Measurements from ENCODE around the gene SEH1L.

Gene SEH1L

GRCh38 chr18:12991821-12992179 lies 44.0 kb downstream of the SEH1L start:
- in situ Hi-C loops (cut with MboI; ENCODE audit: low sequenced_read_pairs), result loop anchor here (25.0 kb wide), 1 partner anchor 96 kb away; no protein-coding TSS in a partner anchor

- in situ Hi-C loops (cut with MboI; ENCODE audit: low sequenced_read_pairs), result loop anchor here (25.0 kb wide), 1 partner anchor 94 kb away; no protein-coding TSS in a partner anchor
These were observed 45.6 kb downstream of the SEH1L start for GRCh38 chr18:12993439-12993838.

DNA sequence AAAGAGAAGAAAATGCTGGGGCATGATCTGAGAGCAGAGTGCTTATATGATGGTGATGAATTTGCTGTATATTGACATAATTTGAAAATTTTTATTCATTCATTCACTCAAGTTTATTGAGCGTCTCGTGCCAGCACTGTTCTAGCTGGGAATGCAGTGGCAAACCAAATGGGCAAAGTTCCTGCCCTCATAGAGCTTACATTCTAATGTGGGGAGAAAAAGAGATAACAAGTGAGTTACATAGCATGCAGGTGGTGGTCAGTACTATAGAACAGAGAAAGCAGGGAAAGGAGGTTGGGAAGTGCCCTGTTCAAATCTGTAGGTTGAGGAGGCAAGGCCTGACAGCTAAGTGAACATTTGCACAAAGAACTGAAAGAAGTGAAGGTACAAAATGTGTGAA lies 47.6 kb downstream of the SEH1L start:
- in situ Hi-C loops (cut with MboI; ENCODE audit: low sequenced_read_pairs), result loop anchor here (25.0 kb wide), 1 partner anchor 92 kb away; no protein-coding TSS in a partner anchor

DNA sequence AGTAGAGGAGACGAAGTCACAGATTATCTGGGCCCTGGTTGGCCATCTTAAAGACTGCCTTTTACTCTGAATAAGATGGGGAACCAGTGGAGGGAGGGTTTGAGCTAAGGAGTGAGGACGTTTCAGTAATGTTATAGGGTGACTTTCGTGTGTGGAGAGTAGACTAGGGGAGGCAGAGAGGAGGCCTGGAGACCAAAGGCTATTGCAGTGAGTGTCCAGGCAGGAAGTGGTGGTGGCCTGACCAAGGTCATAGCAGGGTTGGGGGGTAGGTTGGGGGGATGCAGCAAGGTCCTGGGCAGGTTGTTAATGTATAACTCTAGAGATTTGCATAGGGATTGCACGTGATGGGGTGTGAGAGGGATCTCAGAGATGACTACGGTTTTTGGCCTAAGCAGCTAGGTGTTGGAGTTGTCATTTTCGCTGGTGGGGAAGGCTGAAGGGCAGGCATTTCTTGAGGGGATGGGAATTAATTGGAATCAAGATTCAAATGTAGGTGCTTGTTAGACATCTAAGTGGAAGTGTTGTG lies 48.2 kb downstream of the SEH1L start:
- in situ Hi-C loops (cut with MboI; ENCODE audit: low sequenced_read_pairs), result loop anchor here (25.0 kb wide), 1 partner anchor 91 kb away; no protein-coding TSS in a partner anchor

- in situ Hi-C loops (cut with MboI; ENCODE audit: low sequenced_read_pairs), result loop anchor here (25.0 kb wide), 1 partner anchor 91 kb away; no protein-coding TSS in a partner anchor
These were observed 49.0 kb downstream of the SEH1L start for GRCh38 chr18:12996661-12997292.

DNA sequence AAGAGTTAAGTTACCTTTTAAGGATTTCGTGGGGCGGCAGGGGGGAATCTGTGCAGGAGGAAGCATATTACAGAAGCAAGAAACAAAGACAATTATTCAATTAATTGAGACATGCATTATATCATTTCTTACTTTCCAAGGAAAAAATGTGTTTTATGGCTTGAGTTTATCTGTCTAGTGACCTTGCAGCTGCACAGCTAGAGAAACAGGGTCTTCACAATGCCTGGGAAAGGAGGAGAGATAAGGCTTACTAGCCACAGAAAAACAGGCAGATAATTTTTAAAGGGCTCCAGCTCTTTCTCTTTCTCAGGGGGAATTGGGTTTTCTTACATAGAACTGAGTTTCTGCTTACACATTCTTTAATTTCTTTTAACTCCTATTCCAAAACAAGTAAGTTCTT lies 49.5 kb downstream of the SEH1L start:
- in situ Hi-C loops (cut with MboI; ENCODE audit: low sequenced_read_pairs), result loop anchor here (25.0 kb wide), 1 partner anchor 90 kb away; no protein-coding TSS in a partner anchor

DNA sequence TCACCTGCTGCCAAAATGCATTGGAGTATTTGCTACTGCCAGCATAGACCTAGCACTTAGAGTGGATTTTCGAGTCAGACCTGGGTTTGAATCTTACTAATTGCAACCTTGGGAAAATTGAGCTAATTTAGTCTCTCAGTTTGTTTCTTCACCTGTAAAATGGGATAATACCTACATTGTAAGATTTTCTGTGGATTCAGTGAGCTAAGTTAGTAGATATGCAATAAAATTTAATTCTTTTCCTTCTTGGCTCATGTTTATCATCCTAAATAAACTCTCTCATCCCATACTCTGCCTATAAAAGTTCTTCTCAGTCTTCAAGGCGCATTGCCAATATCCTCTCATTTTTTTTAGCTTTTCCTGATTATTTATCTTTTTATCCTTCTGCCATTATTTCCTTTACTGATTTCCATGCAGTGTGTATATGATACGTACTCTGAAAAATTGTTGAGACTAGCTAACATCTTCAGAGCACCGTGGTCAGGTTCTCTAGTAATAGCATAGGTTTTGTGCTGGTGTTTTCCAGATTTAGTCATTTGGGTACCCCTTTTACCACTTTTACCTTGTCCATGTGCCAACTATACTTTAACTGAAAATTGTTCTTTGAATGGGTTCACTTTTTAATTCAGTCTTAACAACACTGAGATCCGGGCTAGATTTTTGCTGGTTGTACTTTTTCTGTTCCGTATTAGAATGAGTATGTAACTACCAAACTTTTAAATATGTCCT lies 50.7 kb downstream of the SEH1L start:
- in situ Hi-C loops (cut with MboI; ENCODE audit: low sequenced_read_pairs), result loop anchor here (25.0 kb wide), 1 partner anchor 89 kb away; no protein-coding TSS in a partner anchor

DNA sequence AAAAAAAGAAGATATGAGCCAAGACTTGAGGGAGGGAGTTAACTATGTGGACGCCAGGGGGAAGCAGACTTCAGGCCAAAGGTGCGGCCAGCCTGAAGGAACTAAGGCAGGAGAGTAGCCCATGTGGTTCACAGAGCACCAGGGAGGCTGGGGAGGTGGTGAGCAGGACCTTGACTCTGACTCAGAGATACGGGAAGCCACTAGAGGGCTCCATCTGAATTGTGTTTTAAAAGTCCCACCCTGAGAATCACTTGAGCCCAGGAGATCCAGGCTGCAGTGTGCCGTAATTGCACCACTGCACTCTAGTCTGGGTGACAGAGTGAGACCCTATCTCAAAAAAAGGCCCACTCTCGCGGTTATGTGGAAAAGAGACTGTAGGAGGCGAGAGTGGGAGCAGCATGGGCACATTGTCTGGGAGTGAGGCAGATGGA lies 55.7 kb downstream of the SEH1L start:
- in situ Hi-C loops (cut with MboI; ENCODE audit: low sequenced_read_pairs), result loop anchor here (25.0 kb wide), 1 partner anchor 609 kb away; no protein-coding TSS in a partner anchor

DNA sequence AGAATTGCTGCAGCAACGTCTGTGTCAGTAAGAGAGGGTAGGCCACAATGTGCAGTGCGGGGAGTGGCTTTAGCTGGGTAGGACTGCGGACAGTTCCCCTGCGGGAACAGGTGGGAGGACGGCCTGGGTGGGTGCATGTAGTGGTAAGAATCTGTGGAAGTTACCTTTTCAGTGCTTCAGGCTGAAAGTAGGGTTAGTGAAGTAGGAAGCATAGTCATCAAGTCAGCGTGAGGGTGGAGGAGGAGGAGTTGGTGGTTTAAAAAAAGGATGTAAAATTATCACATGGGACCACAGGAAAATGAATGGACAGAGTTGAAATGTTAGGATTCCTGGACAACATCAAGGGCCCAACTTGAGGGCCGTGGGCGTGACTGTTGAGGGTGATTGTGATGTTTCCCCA lies 56.6 kb downstream of the SEH1L start:
- in situ Hi-C loops (cut with MboI; ENCODE audit: low sequenced_read_pairs), result loop anchor here (25.0 kb wide), 1 partner anchor 608 kb away; no protein-coding TSS in a partner anchor

GRCh38 chr18:13005289-13005688 lies 57.5 kb downstream of the SEH1L start:
- in situ Hi-C loops (cut with MboI; ENCODE audit: low sequenced_read_pairs), result loop anchor here (25.0 kb wide), 1 partner anchor 607 kb away; no protein-coding TSS in a partner anchor

DNA sequence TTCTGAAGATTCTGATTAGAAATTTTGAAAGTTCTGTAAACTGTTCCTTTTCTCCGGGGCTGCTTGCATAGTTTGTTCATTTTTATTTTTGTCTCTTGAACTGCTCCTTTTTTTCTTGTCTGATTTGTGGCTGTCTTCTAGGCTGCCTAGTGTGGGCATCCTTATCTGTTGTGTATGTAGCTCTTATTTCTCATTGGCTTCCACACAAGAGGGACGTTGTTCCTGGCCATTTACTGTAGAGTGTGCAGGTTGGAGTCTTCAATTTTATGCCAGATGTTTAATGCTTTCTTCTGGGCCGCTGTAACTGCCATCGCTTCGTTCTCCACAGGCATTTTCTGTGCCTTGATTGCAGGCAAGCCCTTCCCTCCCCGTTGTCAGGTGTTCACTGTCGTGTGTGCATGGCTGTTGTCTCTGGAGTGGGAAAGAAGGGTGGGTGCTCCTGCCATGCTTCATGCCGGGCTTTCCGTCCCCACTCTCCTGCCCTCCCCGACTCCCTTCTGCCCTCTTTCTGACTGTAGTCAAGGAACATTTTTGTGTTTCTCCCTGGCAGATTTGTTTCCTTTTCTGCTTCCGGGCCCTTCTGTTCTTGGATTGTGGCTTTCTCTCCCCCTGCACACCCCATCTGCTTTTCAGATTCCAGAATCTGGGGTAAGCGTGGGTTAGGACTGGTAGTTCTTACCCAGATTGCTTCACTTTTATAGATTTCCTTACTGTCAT lies 58.9 kb downstream of the SEH1L start:
- in situ Hi-C loops (cut with MboI; ENCODE audit: low sequenced_read_pairs), result loop anchor here (25.0 kb wide), 1 partner anchor 606 kb away; no protein-coding TSS in a partner anchor

- in situ Hi-C loops (cut with MboI; ENCODE audit: low sequenced_read_pairs), result loop anchor here (25.0 kb wide), 1 partner anchor 605 kb away; no protein-coding TSS in a partner anchor
These were observed 59.4 kb downstream of the SEH1L start for GRCh38 chr18:13007248-13007560.

- in situ Hi-C loops (cut with MboI; ENCODE audit: low sequenced_read_pairs), result loop anchor here (25.0 kb wide), 1 partner anchor 601 kb away; no protein-coding TSS in a partner anchor
These were observed 63.9 kb downstream of the SEH1L start for GRCh38 chr18:13011719-13012118.

DNA sequence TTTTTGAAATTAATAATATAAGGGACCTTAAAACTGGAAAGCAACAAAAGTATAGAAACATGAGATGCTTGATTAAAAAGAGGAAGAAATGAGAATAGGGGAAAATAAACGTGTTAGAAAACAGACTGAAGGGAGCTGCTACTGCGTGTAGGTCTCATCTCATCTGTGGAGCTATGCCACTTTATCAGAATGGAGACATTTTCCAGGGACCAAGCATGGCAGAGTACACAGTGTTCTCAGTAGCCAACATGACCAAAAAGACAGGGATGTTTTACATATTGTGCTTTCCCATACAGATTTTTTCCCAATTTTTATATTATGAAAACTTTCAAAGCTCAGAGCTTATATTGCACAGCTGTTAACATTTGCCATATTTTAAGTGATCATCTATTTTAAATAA lies 66.4 kb downstream of the SEH1L start:
- in situ Hi-C loops (cut with MboI; ENCODE audit: low sequenced_read_pairs), result loop anchor here (25.0 kb wide), 1 partner anchor 598 kb away; no protein-coding TSS in a partner anchor

DNA sequence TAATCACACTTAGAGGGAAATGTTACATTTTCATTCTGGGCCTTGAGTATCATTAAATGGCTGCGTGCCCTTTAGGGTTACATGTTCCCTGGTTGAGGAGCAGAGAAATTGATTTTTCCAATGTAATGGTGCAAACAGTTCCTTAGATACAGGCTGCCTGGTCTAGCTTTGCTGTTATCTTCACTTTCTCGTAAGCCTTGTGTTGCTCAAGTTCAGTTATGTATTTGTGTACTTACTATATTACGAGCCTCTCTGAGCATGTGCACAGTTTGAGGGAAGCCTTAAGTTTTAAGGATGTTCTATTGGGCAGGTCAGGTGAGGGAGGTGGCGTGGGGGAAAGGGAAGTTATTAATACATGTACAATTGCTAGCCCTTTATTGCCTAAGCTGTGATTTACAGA lies 67.0 kb downstream of the SEH1L start:
- in situ Hi-C loops (cut with MboI; ENCODE audit: low sequenced_read_pairs), result loop anchor here (25.0 kb wide), 1 partner anchor 597 kb away; no protein-coding TSS in a partner anchor

- in situ Hi-C loops (cut with MboI; ENCODE audit: low sequenced_read_pairs), result loop anchor here (25.0 kb wide), 1 partner anchor 595 kb away; no protein-coding TSS in a partner anchor
These were observed 69.5 kb downstream of the SEH1L start for GRCh38 chr18:13017247-13017875.

- in situ Hi-C loops (cut with MboI; ENCODE audit: low sequenced_read_pairs), result loop anchor here (25.0 kb wide), 1 partner anchor 594 kb away; no protein-coding TSS in a partner anchor
These were observed 70.6 kb downstream of the SEH1L start for GRCh38 chr18:13018374-13018773.

DNA sequence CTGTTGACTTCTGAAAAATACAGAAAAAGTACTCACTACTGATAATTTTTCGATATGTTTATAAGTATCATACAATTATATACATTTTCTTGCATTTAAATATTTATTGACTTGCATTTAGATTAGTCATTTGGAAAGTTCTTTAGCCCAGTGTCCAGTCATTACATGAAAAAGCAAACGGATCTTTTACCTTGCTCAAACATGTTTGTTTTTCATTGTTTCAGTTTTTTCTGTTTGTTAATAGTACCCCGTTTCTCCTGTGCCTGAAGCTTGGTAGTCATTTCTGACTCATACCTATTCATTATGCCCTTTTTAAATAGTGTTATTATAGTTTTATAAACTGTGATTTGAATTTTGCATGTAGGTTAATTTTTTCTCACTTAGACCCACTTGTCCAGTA lies 71.5 kb downstream of the SEH1L start:
- in situ Hi-C loops (cut with MboI; ENCODE audit: low sequenced_read_pairs), result loop anchor here (25.0 kb wide), 1 partner anchor 593 kb away; no protein-coding TSS in a partner anchor

DNA sequence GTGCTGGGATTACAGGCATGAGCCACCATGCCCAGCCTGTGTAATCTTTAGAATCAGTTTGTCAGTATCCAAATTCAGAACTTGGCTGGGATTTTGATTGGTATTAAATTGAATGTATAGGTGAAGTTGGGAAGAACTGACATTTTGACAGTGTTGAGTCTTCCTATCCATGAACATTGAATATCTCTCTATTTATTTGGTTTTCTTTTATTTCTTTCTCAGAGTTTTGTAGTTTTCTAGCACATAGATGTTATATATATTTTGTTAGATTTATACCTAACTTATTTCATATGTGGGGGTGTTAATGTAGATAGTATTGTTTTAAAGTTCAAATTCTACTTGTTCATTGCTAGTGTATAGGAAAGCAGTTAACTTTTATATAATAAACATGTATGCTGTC lies 74.8 kb downstream of the SEH1L start:
- in situ Hi-C loops (cut with MboI; ENCODE audit: low sequenced_read_pairs), result loop anchor here (25.0 kb wide), 1 partner anchor 590 kb away; no protein-coding TSS in a partner anchor

- in situ Hi-C loops (cut with MboI; ENCODE audit: low sequenced_read_pairs), result no loop called here
These were observed 77.4 kb downstream of the SEH1L start for GRCh38 chr18:13025233-13025632.
